Hepatocyte (in vitro differentiated cells): ENCODE measurements around the gene COL8A2. TPM values are rescaled to one million over a fixed set of nuclear protein-coding genes. Genes with fewer than 3 reads are reported as not detected.

ENCODE experiments used
- DNase-seq: peaks from one replicate; pipeline ENCODE4 v3.0.0-alpha.2; 2016; ENCODE audit warnings: low spot score
- H2AFZ ChIP-seq: fragments of 200-600 bp; sonication (generic); 2 replicates; pipeline ENCODE4 v1.6.0; 2016; ENCODE audit warnings: antibody characterized with exemption, mild to moderate bottlenecking
- H3K27ac ChIP-seq: fragments of 200-600 bp; sonication (generic); 2 replicates; pipeline ENCODE4 v1.5.1; 2016; ENCODE audit warnings: mild to moderate bottlenecking
- H3K27me3 ChIP-seq: fragments of 200-600 bp; sonication (generic); 2 replicates; pipeline ENCODE4 v1.6.1; 2016
- H3K36me3 ChIP-seq: fragments of 200-600 bp; sonication (generic); replicated peaks from 2 replicates; pipeline ENCODE4 v1.5.1; 2016; ENCODE audit warnings: low read depth; ENCODE audit not compliant: insufficient read depth
- H3K4me1 ChIP-seq: fragments of 200-600 bp; sonication (generic); 2 replicates; pipeline ENCODE4 v1.5.1; 2016; ENCODE audit warnings: mild to moderate bottlenecking, moderate library complexity; ENCODE audit not compliant: insufficient read depth
- H3K4me2 ChIP-seq: fragments of 200-600 bp; sonication (generic); 2 replicates; pipeline ENCODE4 v1.6.0; 2016
- H3K4me3 ChIP-seq: fragments of 200-600 bp; sonication (generic); 2 replicates; pipeline ENCODE4 v1.5.1; 2016; ENCODE audit warnings: mild to moderate bottlenecking
- H3K79me2 ChIP-seq: fragments of 200-600 bp; sonication (generic); 2 replicates; pipeline ENCODE4 v1.6.0; 2017; ENCODE audit warnings: mild to moderate bottlenecking
- H3K9me2 ChIP-seq: fragments of 200-600 bp; sonication (generic); replicated peaks from 2 replicates; pipeline ENCODE4 v1.6.0; 2017; ENCODE audit warnings: mild to moderate bottlenecking; ENCODE audit not compliant: insufficient read depth
- H3K9me3 ChIP-seq: fragments of 200-600 bp; sonication (generic); 2 replicates; pipeline ENCODE4 v1.5.1; 2016; ENCODE audit warnings: low read depth, mild to moderate bottlenecking
- H4K20me1 ChIP-seq: fragments of 200-600 bp; sonication (generic); 2 replicates; pipeline ENCODE4 v1.6.0; 2016; ENCODE audit warnings: mild to moderate bottlenecking; ENCODE audit not compliant: insufficient read depth, poor library complexity, severe bottlenecking
- EZH2 ChIP-seq: fragments of 200-600 bp; sonication (generic); IDR thresholded peaks from 2 replicates; pipeline ENCODE4 v1.6.1; 2016; ENCODE audit warnings: antibody characterized with exemption, mild to moderate bottlenecking, borderline replicate concordance
- EZH2phosphoT487 ChIP-seq: fragments of 200-600 bp; sonication (generic); IDR thresholded peaks from one replicate; pipeline ENCODE4 v1.6.1; 2018; ENCODE audit warnings: antibody characterized with exemption, mild to moderate bottlenecking, low read depth, moderate library complexity; ENCODE audit not compliant: unreplicated experiment, severe bottlenecking
- WGBS: methylation state at CpG from one replicate; pipeline ENCODE4 v1.1.6; 2016; ENCODE audit warnings: low lambda C conversion rate; ENCODE audit errors: missing lambda C conversion rate; 5-methylcytosine and 5-hydroxymethylcytosine counted together
- polyA plus RNA-seq: library from polyadenylated mRNA; unstranded; fragments of >200 nt; fragmentation: Nextera tagmentation; extraction: Ambion mirVana; gene quantifications from 2 replicates; pipeline ENCODE4 v1.2.1, GENCODE V29; 2016
- total RNA-seq: library from RNA; depleted of rRNA; stranded (reverse); fragments of >200 nt; gene quantifications from 2 replicates; pipeline ENCODE4 v1.2.3, GENCODE V29; 2014
- TF ChIP-seq, protein P1 (sequence below): fragments of 200-600 bp; sonication (generic); IDR thresholded peaks from 2 replicates; pipeline ENCODE4 v1.5.1; 2016; ENCODE audit warnings: antibody characterized with exemption, mild to moderate bottlenecking; ENCODE audit not compliant: poor library complexity

COL8A2 gene
- total and polyA plus RNA-seq, 2 experiments from 2014 or later, result 44.8 to 59.4 TPM

DNA sequence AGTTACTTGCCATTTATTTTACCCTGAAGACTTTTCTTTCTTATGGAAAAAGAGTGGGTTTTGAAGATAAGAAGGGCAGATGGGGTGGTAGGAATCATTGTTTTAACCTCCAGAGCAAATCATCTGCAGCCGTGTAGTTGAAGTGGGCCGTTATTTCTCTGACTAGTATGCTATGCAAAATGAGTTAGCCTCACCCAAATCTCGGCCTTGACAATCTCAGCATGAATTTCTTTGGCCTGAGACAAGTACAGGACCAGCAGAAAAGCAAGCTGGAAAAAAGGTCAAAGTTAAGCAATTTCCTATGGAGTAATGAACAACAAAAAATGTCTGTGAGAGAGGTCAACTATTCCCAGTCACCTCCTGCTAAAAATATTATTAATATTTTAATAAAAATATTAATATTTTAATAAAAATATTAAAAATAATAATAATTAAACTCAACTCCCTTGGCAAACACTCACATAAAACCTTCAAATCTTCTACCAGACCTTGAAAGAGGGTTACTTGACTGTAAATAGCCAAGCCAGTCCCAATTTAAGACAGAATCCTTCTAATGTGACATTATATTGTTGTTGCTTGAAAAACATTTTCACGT lies 47.9 kb downstream of the COL8A2 start:
- Histone ChIP-seq H3K4me1 (no peaks in the 10 kb centered on the region), H3K79me2 (no peaks in the 10 kb centered on the region), H2AFZ (no peak overlapping the region), H3K27ac (no peak overlapping the region), H3K36me3 (no peaks in the 10 kb centered on the region), H3K9me3 (no peaks in the 10 kb centered on the region), H3K27me3 (no peaks in the 10 kb centered on the region), H3K9me2 (no peaks in the 10 kb centered on the region), H3K4me3 (no peak overlapping the region), H4K20me1 (no peaks in the 10 kb centered on the region), H3K4me2 (no peak overlapping the region)
- DNase-seq, result no peak
- WGBS, result 70% methylated on average over 4 of the region's 4 CpGs
- TF ChIP-seq EZH2phosphoT487 (no peak), EZH2 (no peak)
- TF ChIP-seq, protein P1, sequence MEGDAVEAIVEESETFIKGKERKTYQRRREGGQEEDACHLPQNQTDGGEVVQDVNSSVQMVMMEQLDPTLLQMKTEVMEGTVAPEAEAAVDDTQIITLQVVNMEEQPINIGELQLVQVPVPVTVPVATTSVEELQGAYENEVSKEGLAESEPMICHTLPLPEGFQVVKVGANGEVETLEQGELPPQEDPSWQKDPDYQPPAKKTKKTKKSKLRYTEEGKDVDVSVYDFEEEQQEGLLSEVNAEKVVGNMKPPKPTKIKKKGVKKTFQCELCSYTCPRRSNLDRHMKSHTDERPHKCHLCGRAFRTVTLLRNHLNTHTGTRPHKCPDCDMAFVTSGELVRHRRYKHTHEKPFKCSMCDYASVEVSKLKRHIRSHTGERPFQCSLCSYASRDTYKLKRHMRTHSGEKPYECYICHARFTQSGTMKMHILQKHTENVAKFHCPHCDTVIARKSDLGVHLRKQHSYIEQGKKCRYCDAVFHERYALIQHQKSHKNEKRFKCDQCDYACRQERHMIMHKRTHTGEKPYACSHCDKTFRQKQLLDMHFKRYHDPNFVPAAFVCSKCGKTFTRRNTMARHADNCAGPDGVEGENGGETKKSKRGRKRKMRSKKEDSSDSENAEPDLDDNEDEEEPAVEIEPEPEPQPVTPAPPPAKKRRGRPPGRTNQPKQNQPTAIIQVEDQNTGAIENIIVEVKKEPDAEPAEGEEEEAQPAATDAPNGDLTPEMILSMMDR, result no peak

DNA sequence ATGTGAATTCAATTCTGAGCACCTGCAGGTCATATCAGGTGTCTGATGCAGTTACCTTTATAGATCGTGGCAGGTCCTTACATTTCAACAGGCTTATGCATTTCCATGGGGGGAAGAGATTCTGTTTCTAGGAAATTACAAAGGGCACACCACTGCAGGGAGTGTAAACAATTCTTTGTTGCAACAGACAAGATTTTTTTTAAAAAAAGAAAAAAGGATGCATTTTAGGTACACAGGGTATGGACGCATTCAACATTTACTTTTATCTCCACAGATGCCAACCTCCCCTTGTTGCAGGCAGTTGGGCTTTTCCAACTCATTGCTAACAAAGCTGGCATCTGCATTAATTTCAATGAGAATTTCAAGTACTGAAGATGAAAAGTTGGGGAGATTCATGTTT lies 54.7 kb downstream of the COL8A2 start:
- H3K79me2 ChIP-seq, result no peaks in the 10 kb centered on the region
- 75% methylated on average over 2 of the region's 2 CpGs for WGBS
- H3K36me3 ChIP-seq, result no peaks in the 10 kb centered on the region
- no peak for DNase-seq
- no peak overlapping the region for H3K4me3 ChIP-seq
- no peak overlapping the region for H2AFZ ChIP-seq
- no peaks in the 10 kb centered on the region for H3K4me1 ChIP-seq
- H3K9me2 ChIP-seq, result no peaks in the 10 kb centered on the region
- H4K20me1 ChIP-seq, result no peaks in the 10 kb centered on the region
- H3K27ac ChIP-seq, result no peak overlapping the region
- H3K27me3 ChIP-seq, result no peaks in the 10 kb centered on the region
- H3K9me3 ChIP-seq, result no peaks in the 10 kb centered on the region
- H3K4me2 ChIP-seq, result no peak overlapping the region
- TF ChIP-seq, protein P1, result no peak
- no peak for TF ChIP-seq EZH2
- TF ChIP-seq EZH2phosphoT487, result no peak

DNA sequence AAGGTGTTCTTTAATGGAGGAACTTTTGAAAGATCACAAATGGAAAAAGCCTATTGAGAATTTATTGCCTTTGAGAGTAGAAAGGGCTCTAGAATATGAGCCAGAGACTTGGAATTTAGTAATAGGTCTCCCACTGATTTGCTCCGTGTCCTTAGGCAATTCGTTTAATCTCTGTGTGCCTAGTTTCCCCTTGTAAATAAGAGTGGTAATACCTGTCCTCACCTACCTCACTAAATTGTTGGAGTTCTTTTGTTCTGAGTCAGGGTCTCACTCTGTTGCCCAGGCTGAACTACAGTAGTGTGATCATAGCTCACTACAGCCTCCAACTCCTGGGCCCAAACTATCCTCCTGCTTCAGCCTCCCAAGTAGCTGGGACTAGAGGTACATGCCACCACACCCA lies 56.2 kb downstream of the COL8A2 start:
- WGBS, result 50% methylated on average over 2 of the region's 2 CpGs
- H2AFZ ChIP-seq, result no peak overlapping the region
- no peak for TF ChIP-seq EZH2
- no peak for TF ChIP-seq EZH2phosphoT487
- TF ChIP-seq, protein P1, result no peak
- H3K27me3 ChIP-seq, result no peaks in the 10 kb centered on the region
- H3K9me2 ChIP-seq, result no peaks in the 10 kb centered on the region
- no peaks in the 10 kb centered on the region for H4K20me1 ChIP-seq
- no peak overlapping the region for H3K4me2 ChIP-seq
- DNase-seq, result no peak
- no peaks in the 10 kb centered on the region for H3K4me1 ChIP-seq
- no peaks in the 10 kb centered on the region for H3K79me2 ChIP-seq
- H3K9me3 ChIP-seq, result no peaks in the 10 kb centered on the region
- no peak overlapping the region for H3K27ac ChIP-seq
- no peaks in the 10 kb centered on the region for H3K36me3 ChIP-seq
- H3K4me3 ChIP-seq, result no peak overlapping the region

DNA sequence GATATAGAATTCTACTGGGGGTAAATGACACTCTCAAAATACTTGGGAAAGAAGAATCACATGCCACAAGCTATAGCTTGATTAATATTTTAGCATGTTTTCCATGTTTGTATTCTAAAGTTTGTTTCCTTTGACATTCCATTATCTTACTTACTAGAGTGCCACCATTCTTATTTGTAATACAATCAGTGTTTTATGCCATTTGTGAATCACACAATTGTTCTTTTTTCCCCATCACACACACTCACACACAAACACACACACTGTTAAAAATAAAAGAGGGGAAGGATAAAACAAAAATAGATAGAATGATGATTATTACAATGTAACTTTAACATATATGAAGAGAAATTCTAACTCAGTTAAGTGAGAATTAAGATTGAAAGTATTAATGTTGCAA lies 57.2 kb downstream of the COL8A2 start:
- Histone ChIP-seq H3K4me2 (no peak overlapping the region), H3K27ac (no peak overlapping the region), H2AFZ (no peak overlapping the region), H4K20me1 (no peaks in the 10 kb centered on the region), H3K9me3 (no peaks in the 10 kb centered on the region), H3K9me2 (no peaks in the 10 kb centered on the region), H3K4me3 (no peak overlapping the region), H3K36me3 (no peaks in the 10 kb centered on the region), H3K4me1 (no peaks in the 10 kb centered on the region), H3K79me2 (no peaks in the 10 kb centered on the region), H3K27me3 (no peaks in the 10 kb centered on the region)
- no peak for DNase-seq
- TF ChIP-seq, protein P1, result no peak
- TF ChIP-seq EZH2 (no peak), EZH2phosphoT487 (no peak)
